ENCODE data around the gene ELOVL1. TPM values are rescaled to one million over a fixed set of nuclear protein-coding genes. Genes with fewer than 3 reads are reported as not detected.

ELOVL1 gene
- total RNA-seq, 4 donors from 2014 or later: 19.6 to 26.7 (median 21.4) TPM

DNA sequence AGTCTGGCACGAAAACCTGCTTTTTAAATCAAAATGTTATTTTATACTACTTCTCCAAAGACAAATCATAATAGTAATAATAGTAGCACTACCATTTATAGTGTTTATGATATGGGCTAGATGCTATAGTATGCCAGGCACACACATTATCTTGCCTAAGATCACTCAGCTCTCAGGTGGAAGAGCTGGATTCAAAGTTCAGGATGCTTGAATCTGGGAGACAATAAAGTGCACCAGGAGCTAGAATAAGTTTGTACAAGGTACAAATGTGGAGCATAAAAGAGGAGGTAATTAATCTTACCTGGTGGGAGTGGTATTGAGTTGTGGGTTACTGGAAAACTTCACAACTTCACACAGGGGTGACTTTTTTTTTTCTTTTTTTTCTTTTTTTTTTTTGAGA, 10.0 kb upstream of the ELOVL1 start:
- Histone ChIP-seq H3K27ac (no peak overlapping the region), H3K36me3 (peaks cover 0 to 18% of the 10 kb centered on the region in 2 donors), H3K9me3 (no peaks in the 10 kb centered on the region), H3K4me1 (peaks cover 0 to 3% of the 10 kb centered on the region in 2 donors), H3K4me3 (no peak overlapping the region), H3K27me3 (no peaks in the 10 kb centered on the region)
- DNase-seq (no peak), ATAC-seq (no peak)
- intact Hi-C loops (cut with DNase I; ENCODE audit: low total_unique reads): no loop called here
- TF ChIP-seq, protein P1, sequence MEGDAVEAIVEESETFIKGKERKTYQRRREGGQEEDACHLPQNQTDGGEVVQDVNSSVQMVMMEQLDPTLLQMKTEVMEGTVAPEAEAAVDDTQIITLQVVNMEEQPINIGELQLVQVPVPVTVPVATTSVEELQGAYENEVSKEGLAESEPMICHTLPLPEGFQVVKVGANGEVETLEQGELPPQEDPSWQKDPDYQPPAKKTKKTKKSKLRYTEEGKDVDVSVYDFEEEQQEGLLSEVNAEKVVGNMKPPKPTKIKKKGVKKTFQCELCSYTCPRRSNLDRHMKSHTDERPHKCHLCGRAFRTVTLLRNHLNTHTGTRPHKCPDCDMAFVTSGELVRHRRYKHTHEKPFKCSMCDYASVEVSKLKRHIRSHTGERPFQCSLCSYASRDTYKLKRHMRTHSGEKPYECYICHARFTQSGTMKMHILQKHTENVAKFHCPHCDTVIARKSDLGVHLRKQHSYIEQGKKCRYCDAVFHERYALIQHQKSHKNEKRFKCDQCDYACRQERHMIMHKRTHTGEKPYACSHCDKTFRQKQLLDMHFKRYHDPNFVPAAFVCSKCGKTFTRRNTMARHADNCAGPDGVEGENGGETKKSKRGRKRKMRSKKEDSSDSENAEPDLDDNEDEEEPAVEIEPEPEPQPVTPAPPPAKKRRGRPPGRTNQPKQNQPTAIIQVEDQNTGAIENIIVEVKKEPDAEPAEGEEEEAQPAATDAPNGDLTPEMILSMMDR (IDR thresholded peaks at IDR 0.05 in 4 of 5, conservative IDR thresholded peaks at IDR 0.05 in 1 of 5): no peak
- TF ChIP-seq POLR2A (IDR thresholded peaks at IDR 0.05): no peak
- in situ Hi-C loops (cut with MboI; ENCODE audit: low sequenced_read_pairs in 4 of 4): no loop called here

DNA sequence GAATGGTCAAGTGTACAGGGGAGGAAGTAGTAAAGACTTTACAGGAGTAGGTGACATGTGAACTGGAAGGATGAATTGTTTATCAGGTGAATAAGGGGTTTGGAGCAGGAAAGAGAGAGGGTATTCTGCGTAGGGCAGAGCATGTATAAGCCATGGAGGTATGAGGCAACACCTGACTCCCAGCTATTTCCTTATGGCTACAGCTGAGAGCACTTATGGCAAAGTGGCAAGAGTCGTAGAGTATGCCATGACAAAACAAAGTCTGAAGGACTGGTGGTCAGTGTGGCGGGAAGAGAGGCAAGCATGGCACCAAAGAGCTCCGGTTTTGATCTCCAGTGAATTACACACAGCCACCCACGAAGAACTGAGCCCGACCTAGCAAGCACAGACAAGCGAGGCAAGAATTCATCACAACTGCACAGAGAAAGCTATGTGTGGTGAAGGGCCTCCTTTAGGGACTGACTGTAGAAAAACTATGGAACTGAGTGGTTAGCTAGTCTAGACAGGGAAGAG, 9.0 kb upstream of the ELOVL1 start:
- Histone ChIP-seq H3K27ac (no peak overlapping the region), H3K4me3 (no peak overlapping the region), H3K27me3 (no peaks in the 10 kb centered on the region), H3K4me1 (peaks cover 0 to 3% of the 10 kb centered on the region in 2 donors), H3K9me3 (no peaks in the 10 kb centered on the region), H3K36me3 (peaks cover 0 to 8% of the 10 kb centered on the region in 2 donors)
- in situ Hi-C loops (cut with MboI; ENCODE audit: low sequenced_read_pairs in 4 of 4) (no loop called here), intact Hi-C loops (cut with DNase I; ENCODE audit: low total_unique reads) (no loop called here)
- TF ChIP-seq, protein P1 (IDR thresholded peaks at IDR 0.05 in 4 of 5, conservative IDR thresholded peaks at IDR 0.05 in 1 of 5): no peak
- TF ChIP-seq POLR2A (IDR thresholded peaks at IDR 0.05): no peak
- ATAC-seq (no peak), DNase-seq (no peak)

DNA sequence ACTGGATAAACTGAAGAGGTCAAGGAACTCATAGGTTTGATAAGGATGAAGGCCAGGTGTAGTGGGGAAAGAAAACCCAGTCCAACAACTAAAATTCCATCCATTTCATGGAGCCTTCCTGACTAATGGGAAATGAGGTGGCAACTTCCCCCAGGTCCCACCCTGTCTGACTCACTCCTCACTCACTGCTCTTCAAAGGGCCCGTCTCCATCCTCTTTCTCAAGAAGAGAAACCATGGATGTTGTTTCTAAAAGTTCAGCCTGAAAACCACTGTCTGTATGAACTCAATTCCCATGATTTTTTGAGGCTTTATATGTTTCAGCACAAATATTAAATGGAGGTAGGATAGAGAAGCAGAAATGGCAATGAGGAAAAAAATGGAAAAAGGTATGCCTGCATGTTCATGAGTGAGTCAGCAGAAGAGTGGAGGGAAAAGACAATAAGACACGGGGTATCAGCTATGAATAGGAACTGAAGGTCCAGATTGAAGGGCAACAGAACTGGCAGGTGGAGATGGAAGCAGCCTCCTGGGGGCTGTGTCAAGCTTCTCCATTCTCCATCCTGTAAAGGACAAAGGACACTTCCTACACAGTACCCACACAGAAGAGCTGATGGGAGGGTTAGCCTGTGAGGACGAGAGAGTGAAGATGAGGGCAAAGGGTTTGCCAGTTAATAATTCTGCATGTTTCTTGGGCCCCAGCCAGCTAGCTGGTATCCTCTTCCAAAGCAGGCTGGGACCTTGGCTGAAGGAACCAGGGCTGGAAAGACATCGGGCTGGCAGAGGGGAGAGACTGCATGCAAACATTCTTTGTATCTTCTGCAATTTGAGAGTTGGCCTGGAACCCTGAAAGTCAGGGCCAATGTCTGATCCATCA, 5.5 kb upstream of the ELOVL1 start:
- H3K27ac ChIP-seq: peak overlapping the region in 2 of 4 donors; percentile 1 to 54
- in situ Hi-C loops (cut with MboI; ENCODE audit: low sequenced_read_pairs in 4 of 4): no loop called here
- no peak overlapping the region for H3K4me3 ChIP-seq
- no peaks in the 10 kb centered on the region for H3K9me3 ChIP-seq
- no peak for DNase-seq
- peaks cover 6 to 11% of the 10 kb centered on the region in 2 donors for H3K4me1 ChIP-seq
- H3K36me3 ChIP-seq: no peaks in the 10 kb centered on the region
- no peak for ATAC-seq
- TF ChIP-seq, protein P1 (IDR thresholded peaks at IDR 0.05 in 4 of 5, conservative IDR thresholded peaks at IDR 0.05 in 1 of 5): no peak
- no peak for TF ChIP-seq POLR2A (IDR thresholded peaks at IDR 0.05)
- no peaks in the 10 kb centered on the region for H3K27me3 ChIP-seq
- intact Hi-C loops (cut with DNase I; ENCODE audit: low total_unique reads): no loop called here

DNA sequence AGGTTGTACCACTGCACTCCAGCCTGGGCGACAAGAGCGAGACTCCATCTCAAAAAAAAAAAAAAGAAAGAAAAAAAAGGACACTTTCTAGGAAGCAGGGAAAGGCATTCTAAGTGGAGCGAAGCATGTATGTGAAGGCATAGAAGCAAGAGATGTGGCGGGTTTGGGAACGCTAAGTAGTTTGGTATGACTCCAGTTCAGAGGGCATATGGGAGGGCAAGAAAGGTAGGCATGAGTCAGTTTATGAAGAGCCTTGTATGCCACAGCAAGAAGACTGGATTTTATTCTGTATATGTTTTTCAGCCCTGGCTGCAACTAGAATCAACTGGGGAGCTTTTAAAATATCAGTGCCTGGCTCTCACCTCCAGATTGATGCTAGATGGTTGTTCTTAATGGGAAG, 4.4 kb upstream of the ELOVL1 start:
- DNase-seq (no peak), ATAC-seq (no peak)
- H3K27me3 ChIP-seq: no peaks in the 10 kb centered on the region
- no peak for TF ChIP-seq POLR2A (IDR thresholded peaks at IDR 0.05)
- TF ChIP-seq, protein P1 (IDR thresholded peaks at IDR 0.05 in 4 of 5, conservative IDR thresholded peaks at IDR 0.05 in 1 of 5): no peak
- intact Hi-C loops (cut with DNase I; ENCODE audit: low total_unique reads) (no loop called here), in situ Hi-C loops (cut with MboI; ENCODE audit: low sequenced_read_pairs in 4 of 4) (no loop called here)
- peaks cover 12 to 14% of the 10 kb centered on the region in 2 donors for H3K4me1 ChIP-seq
- no peak overlapping the region for H3K4me3 ChIP-seq
- H3K36me3 ChIP-seq: no peaks in the 10 kb centered on the region
- H3K27ac ChIP-seq: no peak overlapping the region
- H3K9me3 ChIP-seq: no peaks in the 10 kb centered on the region

Data from gastrocnemius medialis (tissue), 4 donors.